Cardiac muscle cell (in vitro differentiated cells and primary cell): ENCODE measurements around the gene CD164L2. TPM values are rescaled to one million over a fixed set of nuclear protein-coding genes. Genes with fewer than 3 reads are reported as not detected.
A peak's percentile ranks its signal among the peaks of the same experiment; 100 is the strongest.

Source experiments
- DNase-seq, 2 donors: peaks; one replicate each; pipeline versions ENCODE4 v3.0.0 to v3.0.0-alpha.2; 2010 to 2017; ENCODE audit warnings: low read depth in 1 of 2, low spot score in 1 of 2
- H3K27ac ChIP-seq: fragments of 200-600 bp; sonication (generic); 2 replicates; pipeline ENCODE4 v1.5.1; 2016
- H3K27me3 ChIP-seq: fragments of 200-600 bp; sonication (generic); 2 replicates; pipeline ENCODE4 v1.6.0; 2016; ENCODE audit warnings: control low read depth
- H3K36me3 ChIP-seq: fragments of 200-600 bp; sonication (generic); 2 replicates; pipeline ENCODE4 v1.5.1; 2016; ENCODE audit warnings: control low read depth
- H3K4me1 ChIP-seq: fragments of 200-600 bp; sonication (generic); 2 replicates; pipeline ENCODE4 v1.8.1; 2017; ENCODE audit warnings: low read depth, mild to moderate bottlenecking, mixed run types
- H3K4me3 ChIP-seq: fragments of 200-600 bp; sonication (generic); 2 replicates; pipeline ENCODE4 v1.5.1; 2016; ENCODE audit warnings: mild to moderate bottlenecking
- H3K9me3 ChIP-seq: fragments of 200-600 bp; sonication (generic); 2 replicates; pipeline ENCODE4 v1.5.1; 2017; ENCODE audit warnings: low read depth, mild to moderate bottlenecking, control low read depth
- CTCF ChIP-seq: IDR thresholded peaks from 2 replicates; pipeline ENCODE4 v1.5.1; 2012; ENCODE audit warnings: low read depth, mild to moderate bottlenecking, low read length
- polyA plus RNA-seq: library from polyadenylated mRNA; unstranded; fragments of >200 nt; fragmentation: Nextera tagmentation; extraction: Ambion mirVana; gene quantifications from 2 replicates; pipeline ENCODE4 v1.2.1, GENCODE V29; 2016
- total RNA-seq: library from RNA; depleted of rRNA; stranded (reverse); fragments of >200 nt; gene quantifications from 2 replicates; pipeline ENCODE4 v1.2.3, GENCODE V29; 2016

Gene CD164L2
- total and polyA plus RNA-seq, 2 experiments from 2014 or later, result 0.24 to 0.62 TPM

- Histone ChIP-seq H3K9me3 (no peaks in the 10 kb centered on the region), H3K27me3 (peaks cover 31% of the 10 kb centered on the region), H3K36me3 (no peaks in the 10 kb centered on the region), H3K27ac (no peak overlapping the region), H3K4me1 (peaks cover 4% of the 10 kb centered on the region), H3K4me3 (no peak overlapping the region)
- no peak for TF ChIP-seq CTCF
- no peak for DNase-seq
Observed at GRCh38 chr1:27358928-27359313, 24.2 kb downstream of the CD164L2 start.

GRCh38 chr1:27358038-27358927, 24.9 kb downstream of the CD164L2 start:
- no peaks in the 10 kb centered on the region for H3K9me3 ChIP-seq
- no peaks in the 10 kb centered on the region for H3K36me3 ChIP-seq
- H3K27ac ChIP-seq, result no peak overlapping the region
- H3K4me1 ChIP-seq, result peaks cover 4% of the 10 kb centered on the region
- DNase-seq, result no peak
- H3K27me3 ChIP-seq, result peaks cover 31% of the 10 kb centered on the region
- no peak for TF ChIP-seq CTCF
- H3K4me3 ChIP-seq, result no peak overlapping the region

GRCh38 chr1:27357281-27358037, 25.7 kb downstream of the CD164L2 start:
- H3K27me3 ChIP-seq, result peaks cover 31% of the 10 kb centered on the region
- no peaks in the 10 kb centered on the region for H3K9me3 ChIP-seq
- TF ChIP-seq CTCF, result peak; percentile 84
- H3K4me3 ChIP-seq, result no peak overlapping the region
- no peak overlapping the region for H3K27ac ChIP-seq
- H3K36me3 ChIP-seq, result no peaks in the 10 kb centered on the region
- H3K4me1 ChIP-seq, result peaks cover 4% of the 10 kb centered on the region
- peak; percentile 66 to 78 for DNase-seq

- H3K27me3 ChIP-seq, result peaks cover 31% of the 10 kb centered on the region
- no peak overlapping the region for H3K4me3 ChIP-seq
- no peak for DNase-seq
- no peaks in the 10 kb centered on the region for H3K36me3 ChIP-seq
- no peak for TF ChIP-seq CTCF
- H3K4me1 ChIP-seq, result peaks cover 4% of the 10 kb centered on the region
- no peaks in the 10 kb centered on the region for H3K9me3 ChIP-seq
- no peak overlapping the region for H3K27ac ChIP-seq
Observed at GRCh38 chr1:27356619-27357280, 26.4 kb downstream of the CD164L2 start.

GRCh38 chr1:27356277-27356618, 26.9 kb downstream of the CD164L2 start:
- Histone ChIP-seq H3K4me3 (no peak overlapping the region), H3K27ac (no peak overlapping the region), H3K36me3 (no peaks in the 10 kb centered on the region), H3K4me1 (peaks cover 4% of the 10 kb centered on the region), H3K9me3 (no peaks in the 10 kb centered on the region), H3K27me3 (peaks cover 30% of the 10 kb centered on the region)
- no peak for DNase-seq
- no peak for TF ChIP-seq CTCF
